GM12878 (cell line): ENCODE data around the gene ATP8B1. TPM values are rescaled to one million over a fixed set of nuclear protein-coding genes. Genes with fewer than 3 reads are reported as not detected.

Experiments
- ATAC-seq: fragments of 200-7000 bp; cut with Tn5 transposase; 3 replicates; pipeline ENCODE4 v1.9.1; 2020; ENCODE audit warnings: mild to moderate bottlenecking, moderate library complexity
- BruUV-seq: library from RNA; stranded (reverse); fragments of 400-500 nt; replicated peaks from 2 replicates; lab custom pipeline; 2021; lab: Mats Ljungman, UMichigan
- CTCF ChIA-PET: fragments of 300-600 bp; sonication (Branson Sonifier 250); formaldehyde crosslinking; extraction: SDS; loops from one replicate; lab custom pipeline; 2021; ENCODE audit warnings: inconsistent platforms; lab: Yijun Ruan, JAX
- POLR2A ChIA-PET: fragments of 350-600 bp; formaldehyde crosslinking; extraction: SDS; loops from one replicate; lab custom pipeline; 2021; ENCODE audit warnings: inconsistent platforms; lab: Charles Lee
- RAD21 ChIA-PET: fragments of 300-600 bp; sonication (Branson Sonifier 250); formaldehyde crosslinking; loops from one replicate; lab custom pipeline; 2023; ENCODE audit warnings: antibody characterized with exemption; ENCODE audit not compliant: unreplicated experiment; lab: Charles Lee
- SMC1A ChIA-PET: fragments of 300-600 bp; sonication (Branson Sonifier 250); formaldehyde crosslinking; loops from one replicate; lab custom pipeline; 2023; ENCODE audit not compliant: unreplicated experiment, uncharacterized antibody; lab: Charles Lee
- DNase-seq: peaks from one replicate; pipeline ENCODE4 v3.0.0-alpha.2; 2011; ENCODE audit warnings: low read depth, low spot score
- FAIRE-seq: peaks from 3 replicates; lab custom pipeline; 2011; peaks lifted over from hg19 to GRCh38; lab: Jason Lieb, UNC
- H2AFZ ChIP-seq: 2 replicates; pipeline ENCODE4 v1.6.0; 2011; ENCODE audit warnings: low read depth, low read length, control low read depth; ENCODE audit not compliant: control insufficient read depth
- H3K27ac ChIP-seq: 2 replicates; pipeline ENCODE4 v1.5.1; 2011; ENCODE audit warnings: control low read depth; ENCODE audit not compliant: control insufficient read depth, insufficient read depth
- H3K27me3 ChIP-seq, 2 experiments: replicated peaks in 1 of 2; 2 replicates each; pipeline versions ENCODE4 v1.6.0 to v1.6.1; 2011; ENCODE audit warnings: low read length in 1 of 2; ENCODE audit not compliant: control insufficient read depth in 2 of 2, insufficient read depth in 2 of 2
- H3K36me3 ChIP-seq, 2 experiments: 2 replicates each; pipeline ENCODE4 v1.5.1; 2011; ENCODE audit warnings: low read length in 1 of 2; ENCODE audit not compliant: control insufficient read depth in 2 of 2, insufficient read depth in 2 of 2
- H3K4me1 ChIP-seq: 2 replicates; pipeline ENCODE4 v1.6.1; 2011; ENCODE audit warnings: mild to moderate bottlenecking, low read length, moderate library complexity, mixed read lengths; ENCODE audit not compliant: control insufficient read depth, insufficient read depth
- H3K4me2 ChIP-seq: 2 replicates; pipeline ENCODE4 v1.6.0; 2011; ENCODE audit warnings: control low read depth; ENCODE audit not compliant: control insufficient read depth, insufficient read depth
- H3K4me3 ChIP-seq: fragments of 200-600 bp; sonication (generic); 2 replicates; pipeline ENCODE4 v1.5.1; 2016
- H3K79me2 ChIP-seq: 2 replicates; pipeline ENCODE4 v1.6.0; 2011; ENCODE audit warnings: low read length; ENCODE audit not compliant: control insufficient read depth, insufficient read depth
- H3K9ac ChIP-seq: 2 replicates; pipeline ENCODE4 v1.8.0; 2011; ENCODE audit warnings: low read length, control low read depth, mixed read lengths; ENCODE audit not compliant: control insufficient read depth, insufficient read depth
- H3K9me3 ChIP-seq: replicated peaks from 3 replicates; pipeline ENCODE4 v1.5.1; 2011; ENCODE audit warnings: mild to moderate bottlenecking, low read length; ENCODE audit not compliant: control insufficient read depth, insufficient read depth
- H4K20me1 ChIP-seq: 2 replicates; pipeline ENCODE4 v1.6.0; 2011; ENCODE audit not compliant: control insufficient read depth, insufficient read depth
- BCL11A ChIP-seq: IDR thresholded peaks from 2 replicates; pipeline ENCODE4 v1.6.1; 2011; ENCODE audit warnings: low read depth, low read length
- EZH2 ChIP-seq: IDR thresholded peaks from 2 replicates; pipeline ENCODE4 v1.6.1; 2012; ENCODE audit warnings: low read depth, mild to moderate bottlenecking, control low read depth, inconsistent platforms, low read length, borderline replicate concordance; ENCODE audit not compliant: control insufficient read depth
- IKZF1 ChIP-seq: fragments of 450-650 bp; conservative IDR thresholded peaks from 2 replicates; pipeline ENCODE4 v1.6.1; 2017; ENCODE audit warnings: antibody characterized with exemption, mild to moderate bottlenecking
- IKZF2 ChIP-seq, 2 experiments: fragments of 450-650 bp; IDR thresholded peaks; 2 replicates each; pipeline ENCODE4 v1.6.1; 2017; ENCODE audit warnings: mild to moderate bottlenecking in 2 of 2, moderate library complexity in 2 of 2
- IRF4 ChIP-seq: IDR thresholded peaks from 2 replicates; pipeline ENCODE4 v1.6.1; 2011; ENCODE audit warnings: low read depth, low read length
- JUNB ChIP-seq: IDR thresholded peaks from 2 replicates; pipeline ENCODE4 v1.6.1; 2016; ENCODE audit warnings: antibody characterized with exemption, mild to moderate bottlenecking
- JUND ChIP-seq: IDR thresholded peaks from 2 replicates; pipeline ENCODE4 v1.6.1; 2012; ENCODE audit warnings: low read depth, mild to moderate bottlenecking, low read length, improper control_type of control experiment, moderate library complexity
- NFIC ChIP-seq: IDR thresholded peaks from 2 replicates; pipeline ENCODE4 v1.6.1; 2012; ENCODE audit warnings: low read depth, mild to moderate bottlenecking, inconsistent platforms, low read length, moderate library complexity
- NFYB ChIP-seq: IDR thresholded peaks from 2 replicates; pipeline ENCODE4 v1.6.1; 2011; ENCODE audit warnings: low read depth, mild to moderate bottlenecking, low read length, improper control_type of control experiment, moderate library complexity; ENCODE audit not compliant: insufficient read depth
- RUNX3 ChIP-seq: IDR thresholded peaks from 2 replicates; pipeline ENCODE4 v1.6.1; 2012; ENCODE audit warnings: low read length, inconsistent platforms
- SRF ChIP-seq, 2 experiments: IDR thresholded peaks; 2 replicates each; pipeline ENCODE4 v1.6.1; 2011; ENCODE audit warnings: low read depth in 2 of 2, low read length in 2 of 2, mild to moderate bottlenecking in 1 of 2, moderate library complexity in 1 of 2
- WGBS: methylation state at CpG from one replicate; pipeline ENCODE4 v1.1.6; 2016; ENCODE audit warnings: low lambda C conversion rate; ENCODE audit not compliant: insufficient replicate concordance, insufficient coverage; ENCODE audit errors: missing lambda C conversion rate; 5-methylcytosine and 5-hydroxymethylcytosine counted together
- in situ Hi-C: fragments of 300-500 bp; cut with MboI; formaldehyde crosslinking; loops from 9 replicates; pipeline ENCODE4 v1.14.3; 2018; ENCODE audit warnings: mixed read lengths
- intact Hi-C: fragments of 100-400 bp; cut with micrococcal nuclease; formaldehyde crosslinking; loops from one replicate; pipeline ENCODE4 v1.14.2; 2022; ENCODE audit not compliant: unreplicated experiment
- polyA plus RNA-seq, 11 experiments: library from polyadenylated mRNA; depleted of rRNA in 4 of 11; unstranded in 6 of 11; stranded (reverse) in 5 of 11; fragments of >200 nt; fragmentation: Nextera tagmentation in 4 of 11; fragmentation: Illumina TruSeq in 1 of 11; extraction: Ambion mirVana in 4 of 11; extraction: Trizol in 1 of 11; gene quantifications; 1 replicate in 1 of 11; 2 replicates in 10 of 11; pipeline versions ENCODE4 v1.2.1 to v1.2.3, GENCODE V29; 2011 to 2016; ENCODE audit warnings: inconsistent platforms in 2 of 11, missing spikeins in 2 of 11, low read depth in 1 of 11
- total RNA-seq, 4 experiments: library from RNA; depleted of rRNA in 3 of 4; stranded (reverse); fragments of >200 nt in 3 of 4; fragmentation: Illumina TruSeq in 1 of 4; extraction: Trizol in 1 of 4; gene quantifications; 2 replicates each; pipeline versions ENCODE4 v1.2.1 to v1.2.3, GENCODE V29; 2013 to 2021
- TF ChIP-seq, protein P1 (sequence below): fragments of 450-650 bp; IDR thresholded peaks from 2 replicates; pipeline ENCODE4 v1.6.1; 2016; ENCODE audit warnings: mild to moderate bottlenecking

Gene ATP8B1
- total and polyA plus RNA-seq, 10 of the 15 experiments (the other 5 are each of a cell fraction or from before 2014, with no cell fraction given) = 0.03 to 0.37 (median 0.11) TPM

DNA sequence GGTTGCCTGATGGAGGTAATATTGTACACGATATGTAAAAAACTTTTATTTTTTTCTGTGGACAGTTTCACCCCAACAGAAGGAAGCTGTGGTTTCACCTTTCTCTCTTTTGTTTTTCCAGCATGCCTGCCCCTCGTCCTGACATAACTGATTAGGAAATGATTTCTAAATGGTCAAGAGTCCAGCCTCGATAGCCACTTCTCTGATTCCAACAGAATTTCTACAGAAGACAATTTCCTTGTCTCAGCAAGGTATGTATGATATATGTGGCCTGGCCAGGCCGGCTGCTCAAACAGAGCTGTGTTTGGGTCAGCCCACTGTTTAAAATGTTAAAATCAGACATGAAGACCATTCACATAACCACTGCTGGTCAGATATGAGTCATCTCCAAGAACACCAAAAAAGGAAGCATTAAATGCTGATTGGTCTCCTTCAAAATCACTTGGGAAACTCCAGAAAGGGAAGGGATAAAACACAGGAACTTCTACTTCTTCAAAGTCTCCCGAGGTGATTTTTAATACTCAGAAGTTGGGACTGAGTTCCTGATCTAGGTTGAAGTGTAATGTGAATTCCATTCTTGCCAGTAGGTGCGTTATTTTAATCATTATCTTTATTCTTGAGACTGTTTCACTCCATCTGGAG lies 22.3 kb downstream of the ATP8B1 start:
- RAD21 ChIA-PET = interaction anchor here (1.0 kb wide), 1 partner anchor 251 kb away, joined by 3 read pairs; no protein-coding TSS in a partner anchor
- DNase-seq (peak; percentile 17), ATAC-seq (peak; percentile 96), FAIRE-seq (peak; percentile 44)
- no peak overlapping the region for H2AFZ ChIP-seq
- no peaks in the 10 kb centered on the region for H3K27me3 ChIP-seq
- no peaks in the 10 kb centered on the region for H3K36me3 ChIP-seq
- H3K9ac ChIP-seq = no peak overlapping the region
- POLR2A ChIA-PET = interaction anchor here (1.3 kb wide), 1 partner anchor 11 kb away, joined by 3 read pairs; no protein-coding TSS in a partner anchor
- in situ Hi-C loops (no loop called here), intact Hi-C loops (loop anchor here (2.0 kb wide), 1 partner anchor 52 kb away; no protein-coding TSS in a partner anchor)
- SMC1A ChIA-PET = interaction anchor here (0.8 to 2.4 kb wide), 7 partner anchors 14 to 150 kb away, joined by 3 to 10 read pairs (median 4); no protein-coding TSS in a partner anchor
- CTCF ChIA-PET = interaction anchor here (1.4 kb wide), 1 partner anchor 9 kb away, joined by 3 read pairs; no protein-coding TSS in a partner anchor
- H4K20me1 ChIP-seq = no peaks in the 10 kb centered on the region
- no TSS peak for BruUV-seq
- no peak overlapping the region for H3K27ac ChIP-seq
- no peaks in the 10 kb centered on the region for H3K9me3 ChIP-seq
- TF ChIP-seq SRF (IDR thresholded peaks at IDR 0.05; ENCODE audit: low read depth in 2 of 2, low read length in 2 of 2) (peak in 1 of 2 experiments; percentile 79; a peak in 1 of 4 replicates), RUNX3 (peak; percentile 62), JUNB (peak; percentile 58), NFYB (peak; percentile 78), JUND (no peak), BCL11A (0 out of 2 replicates have a peak, but pooled peaks have one; percentile 11), NFIC (peak; percentile 33; the same call in 1 of the 2 replicates), EZH2 (no peak), IKZF2 (IDR thresholded peaks at IDR 0.05) (0 out of 4 replicates have a peak, but pooled peaks of 1 of the 2 experiments have one; percentile 18), IKZF1 (peak; percentile 22; the same call in 1 of the 2 replicates), IRF4 (peak; percentile 56; the same call in 1 of the 2 replicates)
- TF ChIP-seq, protein P1, sequence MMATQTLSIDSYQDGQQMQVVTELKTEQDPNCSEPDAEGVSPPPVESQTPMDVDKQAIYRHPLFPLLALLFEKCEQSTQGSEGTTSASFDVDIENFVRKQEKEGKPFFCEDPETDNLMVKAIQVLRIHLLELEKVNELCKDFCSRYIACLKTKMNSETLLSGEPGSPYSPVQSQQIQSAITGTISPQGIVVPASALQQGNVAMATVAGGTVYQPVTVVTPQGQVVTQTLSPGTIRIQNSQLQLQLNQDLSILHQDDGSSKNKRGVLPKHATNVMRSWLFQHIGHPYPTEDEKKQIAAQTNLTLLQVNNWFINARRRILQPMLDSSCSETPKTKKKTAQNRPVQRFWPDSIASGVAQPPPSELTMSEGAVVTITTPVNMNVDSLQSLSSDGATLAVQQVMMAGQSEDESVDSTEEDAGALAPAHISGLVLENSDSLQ = no peak
- no peaks in the 10 kb centered on the region for H3K79me2 ChIP-seq
- no peak overlapping the region; the same call in 1 of the 2 replicates for H3K4me2 ChIP-seq
- under 1% methylated on average over 6 of the region's 6 CpGs for WGBS
- H3K4me3 ChIP-seq = no peak overlapping the region
- H3K4me1 ChIP-seq = peaks cover 3% of the 10 kb centered on the region; the same call in 1 of the 2 replicates
